Lung microvascular endothelial cell (primary cell): Measurements from ENCODE around the gene C2CD4B. TPM values are rescaled to one million over a fixed set of nuclear protein-coding genes. Genes with fewer than 3 reads are reported as not detected.
A peak's percentile ranks its signal among the peaks of the same experiment; 100 is the strongest.

ENCODE experiments used
- DNase-seq, 2 donors: peaks; one replicate each; pipeline versions ENCODE4 v3.0.0 to v3.0.0-alpha.2; 2010; ENCODE audit warnings: low read depth in 2 of 2
- total RNA-seq: library from RNA; depleted of rRNA; stranded (reverse); fragments of >200 nt; gene quantifications from 2 replicates; pipeline ENCODE4 v1.2.1, GENCODE V29; 2014

C2CD4B gene
- total RNA-seq, 1 donor from 2014 or later, result 45.6 TPM

DNA sequence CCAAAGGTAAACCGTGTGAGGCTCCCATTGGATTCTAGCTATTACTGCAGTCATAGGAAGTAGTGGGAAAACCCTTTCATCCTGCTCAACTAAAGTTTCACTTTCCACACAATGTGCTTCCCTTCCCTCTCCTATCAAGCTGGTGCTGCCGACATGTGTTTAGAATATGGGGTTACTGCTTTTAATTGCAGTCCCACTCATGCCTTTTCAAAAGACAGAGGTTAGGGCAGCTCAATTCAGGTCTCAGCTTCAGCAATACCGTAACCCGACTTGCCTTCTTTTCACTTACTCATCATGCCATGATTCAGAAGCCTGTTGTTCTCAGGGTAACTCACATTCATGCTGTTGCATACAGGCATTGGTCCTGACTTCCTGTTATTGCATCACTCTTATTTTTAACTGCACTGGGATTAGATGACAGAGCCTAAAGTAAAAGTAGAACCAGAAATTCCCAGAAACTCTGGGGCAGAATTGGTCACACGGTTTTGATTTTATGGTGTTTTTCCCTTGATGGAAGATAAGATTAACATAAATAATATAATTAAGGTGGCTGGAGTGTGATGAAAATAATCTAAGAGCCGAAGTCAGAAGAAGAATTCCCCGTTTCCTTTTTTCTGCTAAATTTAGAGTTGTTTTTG, 45.7 kb downstream of the C2CD4B start:
- peak; percentile 94 to 98 for DNase-seq

GRCh38 chr15:62118520-62119226, 46.4 kb downstream of the C2CD4B start:
- peak; percentile 42 to 65 for DNase-seq

DNA sequence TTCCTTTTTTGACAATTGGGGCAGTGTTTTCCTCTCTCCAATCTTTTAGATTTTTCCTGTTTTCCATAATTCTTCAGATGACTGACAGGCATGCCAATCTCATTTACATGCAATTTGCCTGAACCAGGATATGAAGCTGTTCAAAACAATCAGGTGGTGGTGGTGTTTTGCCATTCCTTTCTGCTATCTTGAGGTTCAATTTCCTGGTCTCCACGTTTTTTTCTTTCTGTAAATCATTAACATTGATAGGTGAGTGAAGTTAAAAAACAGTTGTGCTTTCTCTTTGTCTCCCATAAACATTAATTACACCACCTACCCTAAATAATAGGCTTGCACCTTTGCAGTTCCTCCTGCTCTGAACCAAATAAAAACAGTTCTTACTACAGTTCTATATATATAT, 49.2 kb downstream of the C2CD4B start:
- no peak for DNase-seq

Other genes starting within 250 kb of the C2CD4B start
- 78.7 and 103 TPM in 2 replicates for gene VPS13C, start 104.8 kb downstream of the C2CD4B start, total RNA-seq
- 0.60 and 0.87 TPM in 2 replicates for gene C2CD4A, start 98.3 kb downstream of the C2CD4B start, total RNA-seq
- 0.44 and 1.2 TPM in 2 replicates for gene TLN2, start 225.3 kb upstream of the C2CD4B start, total RNA-seq